ENCODE data around the gene SACM1L. TPM values are rescaled to one million over a fixed set of nuclear protein-coding genes. Genes with fewer than 3 reads are reported as not detected.

SACM1L gene, protein sequence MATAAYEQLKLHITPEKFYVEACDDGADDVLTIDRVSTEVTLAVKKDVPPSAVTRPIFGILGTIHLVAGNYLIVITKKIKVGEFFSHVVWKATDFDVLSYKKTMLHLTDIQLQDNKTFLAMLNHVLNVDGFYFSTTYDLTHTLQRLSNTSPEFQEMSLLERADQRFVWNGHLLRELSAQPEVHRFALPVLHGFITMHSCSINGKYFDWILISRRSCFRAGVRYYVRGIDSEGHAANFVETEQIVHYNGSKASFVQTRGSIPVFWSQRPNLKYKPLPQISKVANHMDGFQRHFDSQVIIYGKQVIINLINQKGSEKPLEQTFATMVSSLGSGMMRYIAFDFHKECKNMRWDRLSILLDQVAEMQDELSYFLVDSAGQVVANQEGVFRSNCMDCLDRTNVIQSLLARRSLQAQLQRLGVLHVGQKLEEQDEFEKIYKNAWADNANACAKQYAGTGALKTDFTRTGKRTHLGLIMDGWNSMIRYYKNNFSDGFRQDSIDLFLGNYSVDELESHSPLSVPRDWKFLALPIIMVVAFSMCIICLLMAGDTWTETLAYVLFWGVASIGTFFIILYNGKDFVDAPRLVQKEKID
- 19.7 TPM for total RNA-seq

- peak; percentile 93 for ATAC-seq
- peak; percentile 99 for DNase-seq (ENCODE audit: low spot score)
These were observed at the start of gene SACM1L for GRCh38 chr3:45688882-45689786. Gene SACM1L, plus strand, starts transcription at chr3:45689396. Its CDS starts 70 bp downstream, at chr3:45689466.

GRCh38 chr3:45640091-45640507 is 49.1 kb upstream of the SACM1L start:
- DNase-seq (ENCODE audit: low spot score) (no peak), ATAC-seq (no peak)

DNA sequence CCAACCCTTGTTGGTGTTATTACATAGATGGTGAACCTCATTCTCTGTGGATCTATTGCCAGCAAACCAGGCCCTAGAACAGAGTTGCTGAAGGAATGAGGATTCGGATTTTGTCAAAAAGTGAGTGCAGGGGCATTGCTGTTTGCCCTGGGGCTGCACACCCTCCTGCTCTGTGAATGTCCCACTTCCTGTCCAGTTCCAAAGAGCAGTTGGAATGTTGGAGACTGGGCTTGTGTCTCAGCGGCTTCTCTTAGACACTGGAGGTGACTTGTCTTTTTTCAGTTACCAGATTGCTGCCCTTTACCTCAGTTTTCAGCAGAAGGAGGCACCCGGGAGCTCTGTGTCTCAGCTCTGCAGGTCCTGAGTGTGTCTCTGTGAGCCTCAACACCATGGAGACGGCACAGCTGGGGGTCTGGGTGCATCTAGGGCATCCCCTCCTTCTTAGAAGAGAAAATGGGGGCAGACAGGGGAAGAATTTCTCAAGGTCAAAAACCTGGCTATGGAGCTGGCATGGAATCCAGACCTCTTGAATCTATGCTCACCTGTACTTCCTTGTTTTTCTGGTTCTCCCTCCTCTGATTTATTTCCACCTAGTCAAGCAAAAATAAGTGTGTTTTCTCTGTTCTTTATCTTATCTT is 48.4 kb upstream of the SACM1L start:
- ATAC-seq, result peak; percentile 6
- DNase-seq (ENCODE audit: low spot score), result no peak

- no peak for DNase-seq (ENCODE audit: low spot score)
These were observed 47.4 kb upstream of the SACM1L start for GRCh38 chr3:45641756-45642155.

GRCh38 chr3:45642731-45643152 is 46.5 kb upstream of the SACM1L start:
- DNase-seq (ENCODE audit: low spot score), result no peak
- no peak for ATAC-seq

More at GRCh38 chr3:45641756-45642155, 47.4 kb upstream of the SACM1L start:
- no peak for ATAC-seq

DNA sequence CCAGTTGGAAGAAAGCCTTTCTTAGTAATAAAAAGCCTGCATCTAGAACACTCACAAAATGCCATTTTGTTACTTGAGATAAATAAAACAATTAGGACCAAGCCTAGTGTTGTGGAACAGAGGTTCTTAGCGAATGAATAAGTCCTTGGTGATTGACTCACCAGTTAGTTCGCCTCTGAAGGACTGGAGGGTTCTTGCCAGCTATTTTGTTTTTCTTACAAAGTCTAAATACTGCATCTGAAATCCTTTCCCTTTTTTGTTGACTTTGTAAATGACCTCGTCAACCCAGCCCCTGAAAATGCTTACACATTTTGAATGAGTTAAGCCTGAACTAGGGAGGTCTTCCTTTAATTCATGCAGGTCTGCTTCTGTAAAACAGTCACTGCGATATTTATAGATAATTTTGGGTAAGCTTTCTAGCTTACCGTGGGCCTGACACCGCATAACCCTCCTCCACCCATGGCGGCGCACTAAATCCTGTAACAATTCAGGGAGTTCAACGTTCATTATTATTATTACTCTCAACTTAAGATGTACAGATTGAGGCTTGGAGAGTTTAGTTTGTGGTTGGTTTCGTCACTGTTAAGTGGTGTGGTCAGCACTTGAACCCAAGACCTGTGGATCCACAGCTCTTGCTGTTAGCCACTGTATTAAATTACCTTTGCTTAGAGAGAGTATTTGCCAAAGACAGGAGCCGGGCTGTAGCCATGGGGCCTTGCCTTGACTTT is 45.0 kb upstream of the SACM1L start:
- DNase-seq (ENCODE audit: low spot score) (no peak), ATAC-seq (peak; percentile 44)

DNA sequence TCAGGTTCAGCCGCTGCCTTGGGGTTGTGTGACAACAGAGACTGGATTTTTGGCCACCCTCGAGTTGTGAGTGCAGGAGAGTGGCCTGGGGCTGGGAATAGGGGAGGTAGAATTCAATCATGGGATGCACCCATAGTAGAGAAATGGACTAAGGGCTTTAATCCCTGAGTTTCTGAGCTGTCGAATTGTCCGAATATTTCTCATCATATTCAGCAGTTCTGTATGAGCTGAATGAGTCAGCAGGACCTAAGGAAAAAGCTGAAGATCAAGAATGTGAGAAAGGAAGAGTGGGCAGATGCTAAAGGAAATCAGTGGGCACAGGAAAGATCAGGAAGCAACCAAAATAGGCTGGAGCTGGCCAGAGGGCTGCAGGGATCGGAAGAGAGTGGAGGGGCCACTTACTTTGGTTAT is 44.4 kb upstream of the SACM1L start:
- DNase-seq (ENCODE audit: low spot score) (no peak), ATAC-seq (no peak)

DNA sequence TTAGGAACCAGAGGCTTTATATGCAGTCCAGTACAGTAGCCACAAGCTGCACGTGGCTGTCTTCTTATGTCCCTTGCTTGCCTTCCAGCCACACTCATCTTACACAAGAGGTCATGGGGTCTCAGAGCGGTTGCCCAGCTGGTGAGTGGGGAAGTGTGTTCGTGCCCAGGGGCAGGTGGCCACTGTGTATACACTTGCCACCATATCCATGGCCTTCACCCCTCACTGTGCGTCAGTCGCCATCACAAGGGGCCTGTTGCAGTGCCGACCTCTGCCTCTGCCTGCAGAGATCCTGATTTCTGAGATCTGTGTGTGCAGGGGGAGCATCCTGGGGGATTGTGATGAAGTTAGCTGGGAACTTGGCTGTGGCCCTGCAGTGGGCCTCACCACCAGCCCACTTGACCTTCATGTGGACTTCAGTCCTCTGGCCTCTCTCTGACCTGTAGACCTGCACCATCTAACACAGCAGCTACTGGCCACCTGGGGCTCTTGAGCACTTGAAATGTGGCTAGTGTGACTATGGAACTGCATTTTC is 43.1 kb upstream of the SACM1L start:
- DNase-seq (ENCODE audit: low spot score), result no peak

GRCh38 chr3:45647148-45647619 is 42.0 kb upstream of the SACM1L start:
- DNase-seq (ENCODE audit: low spot score) (no peak), ATAC-seq (peak; percentile 75)

More for the DNA sequence above, 43.1 kb upstream of the SACM1L start:
- ATAC-seq, result peak; percentile 54

GRCh38 chr3:45653205-45653604 is 36.0 kb upstream of the SACM1L start:
- DNase-seq (ENCODE audit: low spot score) (no peak), ATAC-seq (no peak)

DNA sequence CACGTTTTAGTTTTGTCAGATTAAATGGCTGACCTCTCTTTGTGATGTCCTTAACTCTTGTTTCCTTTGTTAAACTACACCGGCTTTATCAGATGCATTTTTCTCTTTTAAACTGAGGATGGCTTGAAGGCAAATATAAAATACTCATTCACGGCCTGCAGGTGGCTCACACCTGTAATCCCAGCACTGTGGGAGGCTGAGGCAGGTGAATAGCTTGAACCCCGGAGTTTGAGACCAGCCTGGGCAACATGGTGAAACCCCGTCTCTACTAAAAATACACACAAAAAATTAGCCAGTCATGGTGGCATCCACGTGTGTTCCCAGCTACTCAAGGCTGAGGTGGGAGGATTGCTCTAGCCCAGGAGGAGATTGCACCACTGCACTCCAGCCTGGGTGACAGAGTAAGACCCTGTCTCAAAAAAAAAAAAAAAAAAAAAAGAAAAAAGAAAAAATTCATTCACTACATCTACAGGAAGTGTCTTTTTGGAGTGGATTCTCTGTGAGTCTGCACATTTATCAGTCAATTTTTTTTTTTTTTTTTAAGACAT is 34.7 kb upstream of the SACM1L start:
- DNase-seq (ENCODE audit: low spot score), result no peak
- ATAC-seq, result no peak

DNA sequence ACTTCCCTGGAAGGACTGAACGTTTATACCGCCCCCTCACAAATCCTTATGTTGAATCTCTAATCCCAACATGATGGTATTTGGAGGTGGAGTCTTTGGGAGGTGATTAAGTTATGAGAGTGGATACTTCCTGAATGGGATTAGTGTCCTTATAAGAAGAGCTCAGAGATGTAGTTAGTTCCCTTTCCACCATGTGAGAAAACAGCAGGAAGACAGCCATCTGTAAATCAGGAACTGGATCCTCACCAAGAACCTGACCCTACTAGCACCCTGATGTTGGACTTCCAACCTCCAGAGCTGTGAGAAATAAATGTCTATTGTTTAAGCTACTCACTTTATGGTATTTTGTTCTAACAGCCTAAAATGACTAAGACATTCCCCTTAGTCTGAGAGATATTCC is 33.3 kb upstream of the SACM1L start:
- ATAC-seq, result no peak
- DNase-seq (ENCODE audit: low spot score), result no peak

DNA sequence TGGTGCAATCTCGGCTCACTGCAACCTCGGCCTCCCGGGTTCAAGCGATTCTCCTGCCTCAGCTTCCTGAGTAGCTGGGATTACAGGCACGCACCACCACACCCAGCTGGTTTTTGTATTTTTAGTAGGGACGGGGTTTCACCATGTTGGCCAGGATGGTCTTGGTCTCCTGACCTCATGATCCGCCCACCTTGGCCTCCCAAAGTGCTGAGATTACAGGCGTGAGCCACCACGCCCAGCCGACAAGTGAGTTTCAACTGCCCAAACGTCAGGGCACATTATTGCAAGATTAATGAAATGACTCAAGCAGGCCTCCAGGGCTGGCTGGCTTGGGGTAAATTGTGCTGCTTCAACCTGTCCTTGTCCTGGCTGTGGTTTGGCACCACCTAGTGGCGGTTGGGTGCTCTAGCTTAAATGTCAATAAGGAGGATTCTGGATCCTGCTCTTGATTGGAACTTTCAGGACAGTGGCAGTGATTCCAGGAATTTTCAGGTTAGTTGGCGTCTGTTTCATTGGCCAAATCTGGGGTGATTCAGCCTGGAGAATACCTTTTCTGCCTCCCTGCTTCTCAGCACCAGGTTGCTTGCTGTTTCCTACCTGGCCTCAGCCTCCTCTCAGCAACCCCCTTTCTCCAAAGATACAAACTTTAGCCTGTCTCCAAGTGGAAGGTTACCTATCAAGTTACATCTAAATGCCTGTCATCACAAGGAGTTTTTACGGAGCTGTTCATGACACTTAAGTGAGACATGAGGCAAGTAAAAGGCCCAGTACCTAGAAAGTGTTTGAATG is 32.4 kb upstream of the SACM1L start:
- DNase-seq (ENCODE audit: low spot score) (peak; percentile 90), ATAC-seq (peak; percentile 92)

DNA sequence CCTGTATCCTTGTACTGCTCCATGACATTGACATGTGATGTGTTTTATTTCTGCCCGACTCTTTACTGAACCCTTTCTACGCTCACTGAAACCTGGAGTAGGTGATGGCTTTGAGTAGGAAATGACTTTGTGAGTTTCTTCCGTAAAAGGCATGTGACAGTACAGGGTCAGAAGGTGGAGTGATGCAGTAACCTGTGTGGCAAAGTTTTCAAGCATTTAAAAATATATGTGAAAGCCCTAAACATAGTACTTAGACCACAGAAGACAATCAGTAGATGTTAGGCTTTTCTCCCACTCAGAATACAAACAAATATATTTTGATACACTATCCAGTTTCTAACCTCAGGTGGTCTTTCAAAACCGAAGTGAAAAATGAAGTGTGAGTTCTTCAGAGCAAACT is 31.3 kb upstream of the SACM1L start:
- ATAC-seq, result no peak
- DNase-seq (ENCODE audit: low spot score), result no peak

DNA sequence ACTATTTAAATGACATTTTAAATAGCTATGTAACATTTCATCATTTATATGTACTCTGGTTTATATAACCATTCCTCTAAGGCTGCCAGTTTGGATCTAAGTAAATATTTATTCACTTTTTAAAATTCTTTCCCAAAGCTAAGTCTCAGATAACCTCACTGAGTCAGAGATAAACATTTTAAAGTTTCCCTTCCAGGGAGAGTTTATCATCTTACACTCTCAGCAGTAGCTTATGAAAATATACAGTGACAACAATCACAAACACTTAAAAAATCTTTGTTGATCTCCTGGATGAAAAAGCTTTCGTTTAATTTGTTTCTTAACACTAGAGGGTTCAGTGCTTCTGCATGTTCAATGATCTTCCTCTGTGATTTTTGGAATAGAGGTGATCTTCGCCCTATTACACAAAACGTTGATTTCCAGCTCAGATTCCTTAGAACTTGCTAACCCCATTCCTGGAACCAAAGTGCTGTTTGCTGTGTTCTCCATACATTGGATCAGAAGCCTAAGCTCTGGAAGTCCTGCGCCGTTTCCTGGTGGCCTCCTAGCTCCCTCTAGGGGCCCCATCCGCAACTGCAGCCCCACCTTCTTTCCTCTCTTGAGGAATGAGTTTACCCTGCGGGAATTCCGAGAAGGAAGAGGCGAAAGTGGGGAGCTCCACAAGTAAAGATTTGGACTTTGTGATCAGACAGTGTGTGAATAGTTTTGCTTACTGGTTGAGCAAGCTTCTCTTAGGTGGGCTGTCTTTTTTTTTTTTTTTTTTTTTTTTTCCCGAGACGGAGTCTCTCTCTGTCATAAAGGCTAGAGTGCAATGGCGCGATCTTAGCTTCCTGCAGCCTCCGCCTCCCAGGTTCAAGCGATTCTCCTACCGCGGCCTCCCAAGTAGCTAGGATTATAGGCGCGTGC is 29.3 kb upstream of the SACM1L start:
- ATAC-seq (peak; percentile 83), DNase-seq (ENCODE audit: low spot score) (peak; percentile 76)

GRCh38 chr3:45660567-45660901 is 28.7 kb upstream of the SACM1L start:
- ATAC-seq (no peak), DNase-seq (ENCODE audit: low spot score) (no peak)

DNA sequence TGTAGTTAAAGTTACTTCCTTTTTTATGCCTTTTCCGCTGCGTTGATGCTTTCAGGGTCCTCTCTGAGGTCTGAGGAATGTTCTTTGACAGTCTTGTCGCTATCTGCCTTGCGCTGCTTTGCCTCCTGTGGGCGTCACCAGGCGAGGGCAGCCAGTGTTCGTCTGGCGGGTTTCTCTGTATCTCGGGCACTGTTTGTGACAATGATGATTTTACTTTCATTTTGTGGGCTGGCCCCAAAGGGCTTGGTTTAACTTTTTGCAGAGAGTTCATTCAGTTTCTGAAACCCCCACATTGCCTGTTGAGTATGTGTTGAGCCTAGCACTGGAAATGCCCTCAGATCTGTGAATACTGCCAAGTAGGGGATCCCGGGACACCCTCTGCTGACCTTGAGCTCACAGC is 24.6 kb upstream of the SACM1L start:
- DNase-seq (ENCODE audit: low spot score), result no peak
- ATAC-seq, result peak; percentile 66

DNA sequence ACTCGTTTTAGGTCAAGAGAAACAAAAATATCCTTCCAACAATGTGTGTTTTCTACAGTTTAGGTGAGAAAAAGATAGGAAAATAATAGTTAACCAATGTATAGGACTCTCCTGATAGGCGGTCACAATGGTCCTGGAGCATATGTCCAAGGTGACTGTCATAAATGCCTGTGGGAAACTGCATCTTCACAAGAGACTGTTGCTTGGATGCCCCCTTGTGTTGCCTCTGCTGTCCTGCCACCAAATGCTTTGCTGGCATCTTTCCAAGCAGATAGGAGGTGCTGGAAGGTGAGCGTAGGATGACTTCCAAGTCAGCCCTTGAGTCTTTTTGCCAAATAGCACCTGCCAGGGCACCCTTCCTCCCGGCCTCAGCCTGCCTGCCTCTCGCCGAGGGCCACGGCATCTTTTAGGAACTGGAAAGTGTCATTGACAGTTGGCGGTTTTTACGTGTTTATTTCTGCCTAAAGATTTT is 24.1 kb upstream of the SACM1L start:
- ATAC-seq (peak; percentile 88), DNase-seq (ENCODE audit: low spot score) (peak; percentile 76)
